B cell (primary cell): ENCODE results near the gene MNAT1. TPM values are rescaled to one million over a fixed set of nuclear protein-coding genes. Genes with fewer than 3 reads are reported as not detected.

Experiments used
- ATAC-seq: fragments of 200-7000 bp; cut with Tn5 transposase; one replicate; pipeline ENCODE4 v1.10.0; 2021; ENCODE audit warnings: low read depth, mild to moderate bottlenecking, moderate number of reproducible peaks, moderate library complexity
- CTCF ChIA-PET: fragments of 350-600 bp; sonication (Branson Sonifier 250); formaldehyde crosslinking; loops from one replicate; lab custom pipeline; 2021; ENCODE audit warnings: antibody characterized with exemption, inconsistent platforms; lab: Charles Lee
- POLR2A ChIA-PET: fragments of 350-600 bp; sonication (Branson Sonifier 250); formaldehyde crosslinking; loops from one replicate; lab custom pipeline; 2021; ENCODE audit warnings: antibody characterized with exemption; lab: Charles Lee
- DNase-seq: peaks from one replicate; pipeline ENCODE4 v3.0.0; 2013
- H2AFZ ChIP-seq: 2 replicates; pipeline ENCODE4 v1.6.1; 2012; ENCODE audit warnings: mild to moderate bottlenecking, low read depth, low read length; ENCODE audit not compliant: insufficient read depth, poor library complexity, severe bottlenecking
- H3K27ac ChIP-seq, 2 donors: 1 replicate in 1 of 2; 2 replicates in 1 of 2; pipeline ENCODE4 v1.5.1; 2012 to 2013; ENCODE audit warnings: low read length in 2 of 2, mild to moderate bottlenecking in 2 of 2, moderate library complexity in 1 of 2
- H3K27me3 ChIP-seq, 4 experiments: fragments of 200-600 bp in 1 of 4; sonication (generic) in 1 of 4; replicated peaks in 1 of 4; 1 replicate in 2 of 4; 2 replicates in 2 of 4; pipeline versions ENCODE4 v1.6.1 to v1.7.0; 2013 to 2016; ENCODE audit warnings: low read length in 3 of 4, mild to moderate bottlenecking in 2 of 4, mixed read lengths in 1 of 4, moderate library complexity in 1 of 4; ENCODE audit not compliant: insufficient read depth in 4 of 4, control insufficient read depth in 3 of 4; ENCODE audit errors: control extremely low read depth in 1 of 4
- H3K36me3 ChIP-seq, 2 experiments: replicated peaks in 1 of 2; 1 replicate in 1 of 2; 2 replicates in 1 of 2; pipeline versions ENCODE4 v1.6.1 to v1.7.1; 2013; ENCODE audit warnings: low read length in 1 of 2; ENCODE audit not compliant: insufficient read depth in 2 of 2, control insufficient read depth in 1 of 2; ENCODE audit errors: control extremely low read depth in 1 of 2, extremely low read depth in 1 of 2
- H3K4me1 ChIP-seq, 2 donors: fragments of 200-600 bp in 1 of 2; sonication (generic) in 1 of 2; 1 replicate in 1 of 2; 2 replicates in 1 of 2; pipeline versions ENCODE4 v1.5.1 to v1.6.1; 2013 to 2017; ENCODE audit warnings: low read length in 2 of 2; ENCODE audit not compliant: control insufficient read depth in 2 of 2, insufficient read depth in 2 of 2
- H3K4me2 ChIP-seq: replicated peaks from 2 replicates; pipeline ENCODE3; 2012; ENCODE audit warnings: mild to moderate bottlenecking, low read depth, low read length; ENCODE audit not compliant: poor library complexity, severe bottlenecking
- H3K4me3 ChIP-seq, 5 experiments: fragments of 200-600 bp in 1 of 5; sonication (generic) in 1 of 5; 1 replicate in 3 of 5; 2 replicates in 2 of 5; pipeline versions ENCODE4 v1.5.1 to v1.7.0; 2011 to 2016; ENCODE audit warnings: low read length in 4 of 5, mild to moderate bottlenecking in 4 of 5, low read depth in 2 of 5, control low read depth in 1 of 5, moderate library complexity in 1 of 5; ENCODE audit not compliant: insufficient read depth in 1 of 5; ENCODE audit errors: control extremely low read depth in 1 of 5, extremely low read depth in 1 of 5
- H3K79me2 ChIP-seq: fragments of 200-600 bp; sonication (generic); one replicate; pipeline ENCODE4 v1.6.0; 2016; ENCODE audit warnings: low read length; ENCODE audit not compliant: control insufficient read depth, insufficient read depth
- H3K9ac ChIP-seq: fragments of 200-600 bp; sonication (generic); 2 replicates; pipeline ENCODE4 v1.6.1; 2017; ENCODE audit warnings: mild to moderate bottlenecking, low read length, moderate library complexity
- H3K9me3 ChIP-seq, 3 donors: one replicate each; pipeline versions ENCODE4 v1.6.1 to v1.7.1; 2013; ENCODE audit warnings: low read length in 2 of 3; ENCODE audit not compliant: control insufficient read depth in 2 of 3, insufficient read depth in 1 of 3; ENCODE audit errors: control extremely low read depth in 1 of 3
- H4K20me1 ChIP-seq: 2 replicates; pipeline ENCODE4 v1.6.0; 2012; ENCODE audit warnings: mild to moderate bottlenecking, low read length; ENCODE audit not compliant: insufficient read depth, control insufficient read depth, poor library complexity, severe bottlenecking
- H3K27ac Mint-ChIP-seq: one replicate; pipeline ENCODE4 v1.8.0; 2021; ENCODE audit warnings: mixed read lengths
- H3K27me3 Mint-ChIP-seq: one replicate; pipeline ENCODE4 v1.8.0; 2021; ENCODE audit warnings: mixed read lengths
- H3K4me1 Mint-ChIP-seq: one replicate; pipeline ENCODE4 v1.8.0; 2021; ENCODE audit warnings: mixed read lengths
- H3K4me3 Mint-ChIP-seq: one replicate; pipeline ENCODE4 v1.8.0; 2021; ENCODE audit warnings: mixed read lengths
- H3K9me3 Mint-ChIP-seq: one replicate; pipeline ENCODE4 v1.8.0; 2022; ENCODE audit warnings: mixed read lengths; ENCODE audit not compliant: insufficient read depth
- EZH2 ChIP-seq: IDR thresholded peaks from 2 replicates; pipeline ENCODE4 v1.6.1; 2012; ENCODE audit warnings: borderline replicate concordance, low read depth, mild to moderate bottlenecking, moderate library complexity, low read length; ENCODE audit not compliant: insufficient read depth, poor library complexity, severe bottlenecking
- WGBS: methylation state at CpG from one replicate; pipeline ENCODE4 v1.1.5; 2013; ENCODE audit warnings: missing lambda C conversion rate; ENCODE audit not compliant: insufficient coverage; 5-methylcytosine and 5-hydroxymethylcytosine counted together
- intact Hi-C: fragments of 100-400 bp; cut with micrococcal nuclease; formaldehyde crosslinking; loops from one replicate; pipeline ENCODE4 v1.10.0; 2022
- polyA plus RNA-seq: library from polyadenylated mRNA; depleted of rRNA; stranded (reverse); fragments of >200 nt; gene quantifications from 2 replicates; pipeline ENCODE4 v1.2.3, GENCODE V29; 2012
- small RNA-seq: library from RNA; depleted of rRNA; stranded (forward); fragments of <200 nt; gene quantifications from one replicate; pipeline ENCODE3, GENCODE V24; 2012; ENCODE audit warnings: low replicate concordance, low read depth; ENCODE audit not compliant: insufficient read length
- total RNA-seq, 2 donors: library from RNA; stranded (reverse); fragments of 120-200 nt in 1 of 2; gene quantifications; 1 replicate in 1 of 2; 2 replicates in 1 of 2; pipeline versions ENCODE4 v1.2.3 to v1.2.4, GENCODE V29; 2013 to 2022
- TF ChIP-seq, protein P1 (sequence below): fragments of 200-600 bp; IDR thresholded peaks from one replicate; pipeline ENCODE4 v1.8.0; 2022; ENCODE audit warnings: antibody characterized with exemption, mild to moderate bottlenecking

MNAT1 gene
- total and polyA plus RNA-seq, 2 donors (not counting 1 experiment from before 2014, with no cell fraction given), result 15.2 to 28.2 TPM

DNA sequence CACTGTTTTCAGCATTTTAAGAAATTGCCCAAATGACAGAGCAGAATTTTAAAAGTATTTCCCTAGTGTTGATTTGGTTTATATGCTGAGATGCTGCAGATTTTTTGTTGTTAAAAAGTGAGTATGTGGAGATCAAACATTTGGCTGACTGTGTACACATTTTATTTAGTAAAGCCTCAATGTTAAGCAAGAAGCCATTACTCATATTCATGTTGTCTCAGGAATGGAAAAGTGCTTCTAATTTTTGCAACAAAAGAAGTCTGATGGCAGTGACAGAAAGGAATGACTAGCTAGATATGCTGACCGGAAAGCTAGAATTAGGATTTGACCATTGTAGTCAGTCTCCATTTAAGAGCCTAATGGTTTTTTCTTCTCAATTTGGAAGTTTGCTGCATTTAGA is 269.0 kb downstream of the MNAT1 start:
- Histone ChIP-seq H3K9ac (no peak overlapping the region), H3K4me2 (no peak overlapping the region), H3K9me3 (peaks cover 0 to 1% (median 0%) of the 10 kb centered on the region in 3 donors), H3K27ac (no peak overlapping the region), H3K4me1 (no peaks in the 10 kb centered on the region), H3K27me3 (no peaks in the 10 kb centered on the region), H3K4me3 (no peak overlapping the region), H3K79me2 (no peaks in the 10 kb centered on the region), H4K20me1 (no peaks in the 10 kb centered on the region), H2AFZ (no peak overlapping the region), H3K36me3 (no peaks in the 10 kb centered on the region)
- Mint-ChIP-seq H3K9me3 (no peaks in the 10 kb centered on the region), H3K4me1 (no peaks in the 10 kb centered on the region), H3K27ac (no peak overlapping the region), H3K4me3 (no peak overlapping the region), H3K27me3 (no peaks in the 10 kb centered on the region)
- DNase-seq (no peak), ATAC-seq (no peak)
- CTCF ChIA-PET, result no interaction called here
- intact Hi-C loops, result no loop called here
- 100% methylated on average over 1 of the region's 1 CpG for WGBS
- POLR2A ChIA-PET, result no interaction called here
- TF ChIP-seq, protein P1, sequence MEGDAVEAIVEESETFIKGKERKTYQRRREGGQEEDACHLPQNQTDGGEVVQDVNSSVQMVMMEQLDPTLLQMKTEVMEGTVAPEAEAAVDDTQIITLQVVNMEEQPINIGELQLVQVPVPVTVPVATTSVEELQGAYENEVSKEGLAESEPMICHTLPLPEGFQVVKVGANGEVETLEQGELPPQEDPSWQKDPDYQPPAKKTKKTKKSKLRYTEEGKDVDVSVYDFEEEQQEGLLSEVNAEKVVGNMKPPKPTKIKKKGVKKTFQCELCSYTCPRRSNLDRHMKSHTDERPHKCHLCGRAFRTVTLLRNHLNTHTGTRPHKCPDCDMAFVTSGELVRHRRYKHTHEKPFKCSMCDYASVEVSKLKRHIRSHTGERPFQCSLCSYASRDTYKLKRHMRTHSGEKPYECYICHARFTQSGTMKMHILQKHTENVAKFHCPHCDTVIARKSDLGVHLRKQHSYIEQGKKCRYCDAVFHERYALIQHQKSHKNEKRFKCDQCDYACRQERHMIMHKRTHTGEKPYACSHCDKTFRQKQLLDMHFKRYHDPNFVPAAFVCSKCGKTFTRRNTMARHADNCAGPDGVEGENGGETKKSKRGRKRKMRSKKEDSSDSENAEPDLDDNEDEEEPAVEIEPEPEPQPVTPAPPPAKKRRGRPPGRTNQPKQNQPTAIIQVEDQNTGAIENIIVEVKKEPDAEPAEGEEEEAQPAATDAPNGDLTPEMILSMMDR, result no peak
- no peak for TF ChIP-seq EZH2

DNA sequence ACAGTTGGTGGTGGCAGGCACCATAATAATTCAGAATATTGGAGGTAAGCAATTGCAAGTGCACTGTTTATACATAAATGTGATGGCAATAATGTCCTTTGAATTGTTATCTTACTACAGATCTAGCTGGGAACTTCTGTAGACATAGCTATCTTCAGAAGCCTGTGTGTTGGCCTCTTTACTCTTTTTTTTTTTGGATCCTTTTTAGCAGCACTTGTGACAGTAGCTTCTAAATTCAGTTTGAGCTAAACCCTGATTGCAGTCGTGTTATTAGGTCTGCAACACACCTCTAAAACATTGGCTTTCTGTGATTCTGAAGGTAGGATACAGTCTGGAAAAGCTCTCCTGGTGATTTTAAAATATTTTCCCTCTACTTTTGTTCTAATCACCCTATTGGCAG is 285.0 kb downstream of the MNAT1 start:
- H3K27me3 Mint-ChIP-seq, result no peaks in the 10 kb centered on the region
- ATAC-seq (no peak), DNase-seq (no peak)
- H3K4me1 Mint-ChIP-seq, result no peaks in the 10 kb centered on the region
- Histone ChIP-seq H3K9ac (no peak overlapping the region), H3K4me2 (no peak overlapping the region), H3K27me3 (no peaks in the 10 kb centered on the region), H4K20me1 (no peaks in the 10 kb centered on the region), H3K4me3 (no peak overlapping the region), H2AFZ (no peak overlapping the region), H3K79me2 (no peaks in the 10 kb centered on the region), H3K27ac (no peak overlapping the region), H3K4me1 (no peaks in the 10 kb centered on the region), H3K36me3 (no peaks in the 10 kb centered on the region), H3K9me3 (peaks cover 0 to 5% (median 0%) of the 10 kb centered on the region in 3 donors)
- no peak overlapping the region for H3K27ac Mint-ChIP-seq
- no peaks in the 10 kb centered on the region for H3K9me3 Mint-ChIP-seq
- TF ChIP-seq, protein P1, result no peak
- TF ChIP-seq EZH2, result no peak
- intact Hi-C loops, result no loop called here
- no peak overlapping the region for H3K4me3 Mint-ChIP-seq
- CTCF ChIA-PET, result interaction anchor here (2.1 kb wide), 1 partner anchor 394 kb away, joined by 12 read pairs; no protein-coding TSS in a partner anchor
- POLR2A ChIA-PET, result no interaction called here
- no CpG with 5 or more reads among the region's 1 CpG for WGBS

Small RNA genes lying within 50 kb of the gene (small RNA-seq; reads per million reads assigned to genes)
- not detected for gene RNU6-398P

Other genes starting within 250 kb of the MNAT1 start
- gene C14orf39, start 248.7 kb upstream of the MNAT1 start, total RNA-seq, result not detected in 2 replicates
- not detected in 2 replicates for gene C14orf39, start 248.7 kb upstream of the MNAT1 start, polyA plus RNA-seq
- gene SIX6, start 225.6 kb upstream of the MNAT1 start, total RNA-seq, result not detected in 2 replicates
- gene SIX6, start 225.6 kb upstream of the MNAT1 start, polyA plus RNA-seq, result not detected in 2 replicates
- gene SIX1, start 85.3 kb upstream of the MNAT1 start, total RNA-seq, result 0.12 TPM in 1 of 2 replicates, not detected in the other
- gene SIX1, start 85.3 kb upstream of the MNAT1 start, polyA plus RNA-seq, result 0.07 and 0.16 TPM in 2 replicates
- not detected in 2 replicates for gene SIX4, start 10.4 kb upstream of the MNAT1 start, total RNA-seq
- not detected in 2 replicates for gene SIX4, start 10.4 kb upstream of the MNAT1 start, polyA plus RNA-seq
- 6.1 and 8.7 TPM in 2 replicates for gene TRMT5, start 246.3 kb downstream of the MNAT1 start, total RNA-seq
- gene TRMT5, start 246.3 kb downstream of the MNAT1 start, polyA plus RNA-seq, result 1.0 and 1.9 TPM in 2 replicates
- 14.5 and 15.9 TPM in 2 replicates for gene SLC38A6, start 246.5 kb downstream of the MNAT1 start, total RNA-seq
- gene SLC38A6, start 246.5 kb downstream of the MNAT1 start, polyA plus RNA-seq, result 6.2 and 6.4 TPM in 2 replicates